GM18907 (cell line): ENCODE data around the gene ATP6V1B1.
A peak's percentile ranks its signal among the peaks of the same experiment; 100 is the strongest.

Experiments used
- ATAC-seq: cut with Tn5 transposase; IDR thresholded peaks from one replicate; pipeline ENCODE4 v1.9.1; 2021; ENCODE audit warnings: mild to moderate bottlenecking, moderate library complexity; ENCODE audit not compliant: unreplicated experiment

The ATP6V1B1 gene

GRCh38 chr2:70901227-70902066 lies 34.3 kb upstream of the ATP6V1B1 start:
- no peak for ATAC-seq

GRCh38 chr2:70902067-70902442 lies 33.6 kb upstream of the ATP6V1B1 start:
- ATAC-seq = no peak

- no peak for ATAC-seq
Observed at GRCh38 chr2:70902579-70902978, 33.1 kb upstream of the ATP6V1B1 start.

- ATAC-seq = no peak
Observed at GRCh38 chr2:70903171-70903570, 32.5 kb upstream of the ATP6V1B1 start.

- no peak for ATAC-seq
Observed at GRCh38 chr2:70903641-70904340, 31.9 kb upstream of the ATP6V1B1 start.

- no peak for ATAC-seq
Observed at GRCh38 chr2:70904371-70905216, 31.1 kb upstream of the ATP6V1B1 start.

- ATAC-seq = no peak
Observed at GRCh38 chr2:70905443-70906421, 30.0 kb upstream of the ATP6V1B1 start.

GRCh38 chr2:70906439-70907005 lies 29.2 kb upstream of the ATP6V1B1 start:
- ATAC-seq = no peak

- ATAC-seq = no peak
Observed at GRCh38 chr2:70907130-70908057, 28.3 kb upstream of the ATP6V1B1 start.

GRCh38 chr2:70916291-70916690 lies 19.4 kb upstream of the ATP6V1B1 start:
- ATAC-seq = no peak

- no peak for ATAC-seq
Observed at GRCh38 chr2:70918016-70918415, 17.7 kb upstream of the ATP6V1B1 start.

GRCh38 chr2:70919672-70920366 lies 15.9 kb upstream of the ATP6V1B1 start:
- peak; percentile 64 for ATAC-seq

GRCh38 chr2:70920367-70920715 lies 15.4 kb upstream of the ATP6V1B1 start:
- ATAC-seq = no peak

GRCh38 chr2:70921031-70921430 lies 14.7 kb upstream of the ATP6V1B1 start:
- ATAC-seq = no peak

GRCh38 chr2:70921839-70922234 lies 13.9 kb upstream of the ATP6V1B1 start:
- no peak for ATAC-seq

GRCh38 chr2:70922235-70923234 lies 13.2 kb upstream of the ATP6V1B1 start:
- ATAC-seq = no peak

GRCh38 chr2:70923378-70924015 lies 12.2 kb upstream of the ATP6V1B1 start:
- ATAC-seq = no peak
